HCT116 (cell line): ENCODE results near the gene PRMT7.

Experiments
- EZH2 ChIP-seq: fragments of 200-600 bp; sonication (generic); IDR thresholded peaks from 2 replicates; pipeline ENCODE4 v1.6.1; 2017; ENCODE audit warnings: antibody characterized with exemption, mixed run types
- JUND ChIP-seq: IDR thresholded peaks from 2 replicates; pipeline ENCODE4 v1.6.1; 2012
- POLR2A ChIP-seq: IDR thresholded peaks from 2 replicates; pipeline ENCODE4 v1.7.0; 2011; ENCODE audit warnings: borderline replicate concordance; ENCODE audit not compliant: insufficient read depth, insufficient read length; ENCODE audit errors: extremely low read depth
- POLR2AphosphoS5 ChIP-seq: IDR thresholded peaks from 2 replicates; pipeline ENCODE4 v1.6.1; 2011; ENCODE audit warnings: mild to moderate bottlenecking, low read depth, low read length, moderate library complexity
- SIN3A ChIP-seq: IDR thresholded peaks from 2 replicates; pipeline ENCODE4 v1.6.1; 2012; ENCODE audit warnings: low read depth
- ZBTB33 ChIP-seq: IDR thresholded peaks from 2 replicates; pipeline ENCODE4 v1.6.1; 2011; ENCODE audit warnings: mild to moderate bottlenecking, low read length, moderate library complexity; ENCODE audit not compliant: insufficient replicate concordance; ENCODE audit errors: extremely low read depth
- TF ChIP-seq, protein P1 (sequence below), 3 experiments: fragments of 200-600 bp in 1 of 3; sonication (generic) in 1 of 3; IDR thresholded peaks in 2 of 3; conservative IDR thresholded peaks in 1 of 3; 2 replicates each; pipeline ENCODE4 v1.5.1; 2012 to 2017; ENCODE audit warnings: low read depth in 2 of 3, low read length in 2 of 3, antibody characterized with exemption in 1 of 3, borderline replicate concordance in 1 of 3, control low read depth in 1 of 3, mild to moderate bottlenecking in 1 of 3, mixed read lengths in 1 of 3, mixed run types in 1 of 3, moderate library complexity in 1 of 3; ENCODE audit not compliant: insufficient read depth in 1 of 3
- TF ChIP-seq, protein P2 (sequence below): IDR thresholded peaks from 2 replicates; pipeline ENCODE4 v1.6.1; 2012

DNA sequence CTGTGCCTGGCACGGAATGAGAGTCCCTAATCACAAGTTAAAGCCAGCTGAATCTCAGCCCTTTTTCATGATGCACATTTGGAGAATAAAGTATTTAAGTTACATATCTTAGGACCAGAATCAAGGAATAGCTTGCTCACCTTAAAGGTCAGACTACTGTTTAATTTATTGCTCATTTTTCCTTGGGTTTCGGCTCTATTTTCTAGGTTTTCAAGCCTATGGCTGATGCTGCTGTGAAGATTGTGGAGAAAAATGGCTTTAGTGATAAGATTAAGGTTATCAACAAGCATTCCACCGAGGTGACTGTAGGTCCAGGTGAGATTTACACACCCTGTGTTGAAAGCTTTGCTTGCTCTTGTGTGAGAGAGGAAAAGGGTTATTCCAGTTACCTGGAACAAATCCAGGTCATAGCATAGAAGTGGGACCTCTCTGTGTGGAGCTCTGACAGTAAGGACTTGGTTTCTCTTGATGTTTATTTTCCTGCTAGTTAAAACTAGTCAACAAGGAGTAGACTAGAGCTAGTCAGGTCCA is 18.1 kb downstream of the PRMT7 start:
- TF ChIP-seq, protein P1, sequence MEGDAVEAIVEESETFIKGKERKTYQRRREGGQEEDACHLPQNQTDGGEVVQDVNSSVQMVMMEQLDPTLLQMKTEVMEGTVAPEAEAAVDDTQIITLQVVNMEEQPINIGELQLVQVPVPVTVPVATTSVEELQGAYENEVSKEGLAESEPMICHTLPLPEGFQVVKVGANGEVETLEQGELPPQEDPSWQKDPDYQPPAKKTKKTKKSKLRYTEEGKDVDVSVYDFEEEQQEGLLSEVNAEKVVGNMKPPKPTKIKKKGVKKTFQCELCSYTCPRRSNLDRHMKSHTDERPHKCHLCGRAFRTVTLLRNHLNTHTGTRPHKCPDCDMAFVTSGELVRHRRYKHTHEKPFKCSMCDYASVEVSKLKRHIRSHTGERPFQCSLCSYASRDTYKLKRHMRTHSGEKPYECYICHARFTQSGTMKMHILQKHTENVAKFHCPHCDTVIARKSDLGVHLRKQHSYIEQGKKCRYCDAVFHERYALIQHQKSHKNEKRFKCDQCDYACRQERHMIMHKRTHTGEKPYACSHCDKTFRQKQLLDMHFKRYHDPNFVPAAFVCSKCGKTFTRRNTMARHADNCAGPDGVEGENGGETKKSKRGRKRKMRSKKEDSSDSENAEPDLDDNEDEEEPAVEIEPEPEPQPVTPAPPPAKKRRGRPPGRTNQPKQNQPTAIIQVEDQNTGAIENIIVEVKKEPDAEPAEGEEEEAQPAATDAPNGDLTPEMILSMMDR (IDR thresholded peaks at IDR 0.05 in 2 of 3, conservative IDR thresholded peaks at IDR 0.05 in 1 of 3; ENCODE audit: borderline replicate concordance in 1 of 3, insufficient read depth in 1 of 3, low read depth in 2 of 3, low read length in 2 of 3) = no peak; a peak in 1 of 6 replicates
- no peak for TF ChIP-seq EZH2
- TF ChIP-seq SIN3A = no peak
- TF ChIP-seq POLR2A = no peak
- no peak for TF ChIP-seq JUND
- TF ChIP-seq, protein P2, sequence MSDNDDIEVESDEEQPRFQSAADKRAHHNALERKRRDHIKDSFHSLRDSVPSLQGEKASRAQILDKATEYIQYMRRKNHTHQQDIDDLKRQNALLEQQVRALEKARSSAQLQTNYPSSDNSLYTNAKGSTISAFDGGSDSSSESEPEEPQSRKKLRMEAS = no peak
- TF ChIP-seq POLR2AphosphoS5 = no peak
- TF ChIP-seq ZBTB33 = no peak
